SK-N-SH (cell line): Measurements from ENCODE around the gene TRDMT1. TPM values are rescaled to one million over a fixed set of nuclear protein-coding genes. Genes with fewer than 3 reads are reported as not detected.

Source experiments
- CTCF ChIA-PET: fragments of 300-600, 350-600 bp; formaldehyde crosslinking; extraction: SDS; loops from one replicate; lab custom pipeline; 2021; lab: Yijun Ruan, JAX
- POLR2A ChIA-PET: fragments of 350-600 bp; sonication (Branson Sonifier 250); formaldehyde crosslinking; extraction: SDS; loops from one replicate; lab custom pipeline; 2020; ENCODE audit warnings: antibody characterized with exemption, inconsistent platforms; lab: Yijun Ruan, JAX
- DNase-seq: peaks from one replicate; pipeline ENCODE4 v3.0.0; 2012
- H2AFZ ChIP-seq: fragments of 200-600 bp; sonication (generic); 2 replicates; pipeline ENCODE4 v1.8.1; 2016; ENCODE audit warnings: antibody characterized with exemption, mild to moderate bottlenecking, low read depth
- H3F3A ChIP-seq: fragments of 200-600 bp; sonication (generic); replicated peaks from 2 replicates; pipeline ENCODE3; 2016; ENCODE audit warnings: antibody characterized with exemption, mild to moderate bottlenecking; ENCODE audit not compliant: insufficient read depth
- H3K27ac ChIP-seq, 2 experiments: fragments of 200-500 bp in 1 of 2; fragments of 200-600 bp in 1 of 2; sonication (Bioruptor generic) in 1 of 2; sonication (generic), shearing (Covaris generic) in 1 of 2; 2 replicates each; pipeline versions ENCODE4 v1.5.1 to v1.6.1; 2014 to 2016; ENCODE audit warnings: low read depth in 2 of 2, inconsistent platforms in 1 of 2, low read length in 1 of 2, mild to moderate bottlenecking in 1 of 2, mixed read lengths in 1 of 2
- H3K27me3 ChIP-seq: fragments of 200-600 bp; sonication (generic), shearing (Covaris generic); 2 replicates; pipeline ENCODE4 v1.6.1; 2016; ENCODE audit warnings: mixed run types; ENCODE audit not compliant: insufficient read depth
- H3K36me3 ChIP-seq, 2 experiments: fragments of 200-500 bp in 1 of 2; fragments of 200-600 bp in 1 of 2; sonication (Bioruptor generic) in 1 of 2; sonication (generic) in 1 of 2; replicated peaks in 1 of 2; 2 replicates each; pipeline versions ENCODE3 to v1.5.1; 2014 to 2016; ENCODE audit warnings: low read length in 1 of 2, mild to moderate bottlenecking in 1 of 2; ENCODE audit not compliant: insufficient read depth in 2 of 2, control insufficient read depth in 1 of 2
- H3K4me1 ChIP-seq, 2 experiments: fragments of 200-500 bp in 1 of 2; fragments of 200-600 bp in 1 of 2; sonication (Bioruptor generic) in 1 of 2; sonication (generic), shearing (Covaris generic) in 1 of 2; 2 replicates each; pipeline versions ENCODE4 v1.5.1 to v1.6.1; 2014 to 2016; ENCODE audit warnings: low read depth in 1 of 2, low read length in 1 of 2, mixed run types in 1 of 2; ENCODE audit not compliant: insufficient read depth in 2 of 2, control insufficient read depth in 1 of 2
- H3K4me2 ChIP-seq: fragments of 200-600 bp; sonication (generic), shearing (Covaris generic); 2 replicates; pipeline ENCODE4 v1.6.1; 2017; ENCODE audit warnings: mixed run types
- H3K4me3 ChIP-seq, 2 experiments: fragments of 200-500 bp in 1 of 2; fragments of 200-600 bp in 1 of 2; sonication (Bioruptor generic) in 1 of 2; sonication (generic), shearing (Covaris generic) in 1 of 2; 2 replicates each; pipeline versions ENCODE4 v1.5.1 to v1.8.1; 2014 to 2016; ENCODE audit warnings: low read depth in 2 of 2, inconsistent platforms in 1 of 2, low read length in 1 of 2, mild to moderate bottlenecking in 1 of 2, mixed read lengths in 1 of 2, moderate library complexity in 1 of 2
- H3K79me2 ChIP-seq: fragments of 200-600 bp; sonication (generic); 2 replicates; pipeline ENCODE4 v1.8.1; 2017; ENCODE audit warnings: mild to moderate bottlenecking; ENCODE audit not compliant: insufficient read depth
- H3K9ac ChIP-seq: fragments of 200-600 bp; sonication (generic); 2 replicates; pipeline ENCODE4 v1.6.1; 2017; ENCODE audit warnings: mixed run types
- H3K9me2 ChIP-seq: fragments of 200-600 bp; sonication (generic); 2 replicates; pipeline ENCODE4 v1.6.1; 2017; ENCODE audit warnings: mixed run types
- H3K9me3 ChIP-seq: fragments of 200-600 bp; sonication (generic); 2 replicates; pipeline ENCODE4 v1.6.1; 2017; ENCODE audit warnings: mixed run types, mild to moderate bottlenecking, moderate library complexity
- H4K20me1 ChIP-seq: fragments of 200-600 bp; sonication (generic); 2 replicates; pipeline ENCODE4 v1.6.1; 2017; ENCODE audit warnings: mild to moderate bottlenecking, mixed run types; ENCODE audit not compliant: insufficient read depth
- CHD2 ChIP-seq: fragments of 150-350 bp; IDR thresholded peaks from 2 replicates; pipeline ENCODE4 v1.6.1; 2018; ENCODE audit warnings: low read length; ENCODE audit not compliant: partially characterized antibody
- ELF1 ChIP-seq: IDR thresholded peaks from 2 replicates; pipeline ENCODE4 v1.4.0; 2012
- EP300 ChIP-seq, 2 experiments: IDR thresholded peaks; 2 replicates each; pipeline versions ENCODE4 v1.4.0 to v1.6.1; 2012; ENCODE audit warnings: borderline replicate concordance in 1 of 2, low read depth in 1 of 2, low read length in 1 of 2
- EZH2phosphoT487 ChIP-seq: fragments of 200-600 bp; sonication (generic); IDR thresholded peaks from 2 replicates; pipeline ENCODE4 v1.6.1; 2017; ENCODE audit warnings: low read depth, mixed run types, mild to moderate bottlenecking, antibody characterized with exemption, moderate library complexity, borderline replicate concordance
- FOSL2 ChIP-seq: IDR thresholded peaks from 2 replicates; pipeline ENCODE4 v1.4.0; 2012; ENCODE audit warnings: low read depth, mild to moderate bottlenecking, moderate library complexity, borderline replicate concordance
- FOXJ3 ChIP-seq: sonication (generic); formaldehyde crosslinking; IDR thresholded peaks from 2 replicates; pipeline ENCODE4 v1.5.1; 2020; ENCODE audit warnings: mild to moderate bottlenecking, missing genetic modification reagents
- GABPA ChIP-seq: IDR thresholded peaks from 2 replicates; pipeline ENCODE4 v1.4.0; 2012; ENCODE audit warnings: low read depth, mild to moderate bottlenecking
- GATA2 ChIP-seq: sonication (generic); formaldehyde crosslinking; IDR thresholded peaks from 2 replicates; pipeline ENCODE4 v1.5.0; 2020; ENCODE audit warnings: mild to moderate bottlenecking, missing genetic modification reagents
- JUND ChIP-seq: IDR thresholded peaks from 2 replicates; pipeline ENCODE4 v1.4.0; 2012
- MEF2A ChIP-seq: IDR thresholded peaks from 2 replicates; pipeline ENCODE4 v1.4.0; 2012; ENCODE audit warnings: low read depth, borderline replicate concordance
- NFIC ChIP-seq: IDR thresholded peaks from 2 replicates; pipeline ENCODE4 v1.4.0; 2012; ENCODE audit warnings: borderline replicate concordance
- NRF1 ChIP-seq: IDR thresholded peaks from 2 replicates; pipeline ENCODE4 v1.6.1; 2012; ENCODE audit warnings: low read depth, mild to moderate bottlenecking, low read length
- POLR2AphosphoS5 ChIP-seq: IDR thresholded peaks from 2 replicates; pipeline ENCODE4 v1.6.1; 2012; ENCODE audit warnings: low read depth, low read length
- RCOR1 ChIP-seq: fragments of 150-350 bp; IDR thresholded peaks from 2 replicates; pipeline ENCODE4 v1.6.1; 2017; ENCODE audit warnings: antibody characterized with exemption, low read length
- RFX5 ChIP-seq: IDR thresholded peaks from 2 replicates; pipeline ENCODE4 v1.6.1; 2012; ENCODE audit warnings: mild to moderate bottlenecking, improper control_type of control experiment, low read length
- RXRA ChIP-seq: IDR thresholded peaks from 2 replicates; pipeline ENCODE4 v1.4.0; 2012; ENCODE audit warnings: low read depth, mild to moderate bottlenecking, borderline replicate concordance
- SMC3 ChIP-seq: IDR thresholded peaks from 2 replicates; pipeline ENCODE4 v1.6.1; 2012; ENCODE audit warnings: low read depth, low read length, improper control_type of control experiment
- TAF1 ChIP-seq: IDR thresholded peaks from 2 replicates; pipeline ENCODE4 v1.6.1; 2012; ENCODE audit warnings: low read depth, mild to moderate bottlenecking, low read length, moderate library complexity, borderline replicate concordance
- TCF12 ChIP-seq: IDR thresholded peaks from 2 replicates; pipeline ENCODE4 v1.4.0; 2012
- TEAD4 ChIP-seq: IDR thresholded peaks from 2 replicates; pipeline ENCODE4 v1.4.0; 2012; ENCODE audit warnings: mild to moderate bottlenecking, borderline replicate concordance; ENCODE audit not compliant: insufficient read depth
- WGBS: methylation state at CpG from one replicate; pipeline ENCODE4 v1.1.6; 2017; ENCODE audit warnings: low lambda C conversion rate; 5-methylcytosine and 5-hydroxymethylcytosine counted together
- polyA plus RNA-seq, 3 experiments: library from polyadenylated mRNA; depleted of rRNA; stranded (reverse); fragments of >200 nt; gene quantifications; 2 replicates each; pipeline ENCODE4 v1.2.3, GENCODE V29; 2012
- TF ChIP-seq, protein P1 (sequence below): IDR thresholded peaks from 2 replicates; pipeline ENCODE4 v1.6.1; 2012; ENCODE audit warnings: mild to moderate bottlenecking, low read depth, low read length, moderate library complexity
- TF ChIP-seq, protein P2 (sequence below): IDR thresholded peaks from 2 replicates; pipeline ENCODE4 v1.4.0; 2012; ENCODE audit warnings: low read depth, borderline replicate concordance
- TF ChIP-seq, protein P3 (sequence below): IDR thresholded peaks from 2 replicates; pipeline ENCODE4 v1.4.0; 2012; ENCODE audit warnings: low read depth
- TF ChIP-seq, protein P4 (sequence below): fragments of 150-350 bp; IDR thresholded peaks from 2 replicates; pipeline ENCODE4 v1.6.1; 2016; ENCODE audit warnings: mild to moderate bottlenecking, low read depth, low read length
- TF ChIP-seq, protein P5 (sequence below): IDR thresholded peaks from 2 replicates; pipeline ENCODE4; 2012

TRDMT1 gene
- polyA plus RNA-seq, 1 of the 3 experiments (the other 2 are of a cell fraction) = 3.1 TPM

DNA sequence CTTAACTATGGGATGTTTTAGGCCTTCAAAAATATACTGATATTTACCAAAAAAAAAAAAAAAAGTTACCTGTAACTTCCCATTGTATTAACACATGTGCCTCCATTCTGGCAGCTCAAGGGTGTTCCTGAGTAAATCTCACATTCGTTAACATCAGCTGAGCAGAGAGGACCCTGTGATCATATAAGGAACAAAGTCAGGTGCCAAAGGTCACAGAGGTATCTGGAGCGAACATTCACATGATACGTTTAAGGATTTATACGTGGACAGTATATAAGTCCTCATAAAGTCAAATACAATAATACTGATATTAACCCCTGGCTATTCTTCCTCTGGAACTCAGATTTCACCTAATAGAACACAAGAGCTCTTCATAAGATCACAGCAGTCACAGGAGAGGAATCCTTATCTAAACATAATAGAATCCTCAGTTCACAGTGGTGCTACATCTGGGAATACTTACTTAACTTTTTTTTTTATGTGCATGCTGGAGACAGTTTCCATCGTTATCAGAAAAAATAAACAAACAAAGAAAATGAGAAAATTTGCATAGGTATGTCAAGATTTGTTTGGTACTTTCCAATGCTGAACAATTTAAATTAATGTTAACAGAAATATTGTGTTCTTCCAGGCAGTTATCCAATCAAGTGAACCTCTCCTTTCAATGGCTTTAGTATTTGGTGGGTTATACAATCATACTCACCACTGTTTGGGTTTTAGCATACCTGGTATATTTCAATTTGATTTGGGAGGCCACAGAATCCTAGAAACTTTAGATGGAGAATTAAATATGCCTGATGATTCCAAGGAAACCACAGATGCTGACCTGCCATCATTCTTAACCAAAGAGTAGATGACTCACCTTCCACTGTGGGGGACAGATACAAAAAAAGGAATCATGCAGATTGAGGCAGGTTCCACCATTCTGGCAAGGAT, 78.5 kb downstream of the TRDMT1 start:
- Histone ChIP-seq H3K27ac (peak overlapping the region in 1 of 2 experiments; percentile 92; a peak in 2 of 4 replicates), H3K27me3 (no peaks in the 10 kb centered on the region), H3K79me2 (no peaks in the 10 kb centered on the region), H3K4me1 (peaks cover 0 to 13% of the 10 kb centered on the region in 2 experiments; a peak in 2 of 4 replicates), H3K9me2 (no peaks in the 10 kb centered on the region), H3K4me3 (0 out of 4 replicates have a peak overlapping the region, but pooled peaks of 1 of the 2 experiments have one; percentile 6), H3K9me3 (no peaks in the 10 kb centered on the region), H3K9ac (peak overlapping the region; percentile 52; the same call in 1 of the 2 replicates), H3F3A (peaks cover 26% of the 10 kb centered on the region), H3K4me2 (peak overlapping the region; percentile 23; the same call in 1 of the 2 replicates), H3K36me3 (no peaks in the 10 kb centered on the region), H2AFZ (no peak overlapping the region), H4K20me1 (no peaks in the 10 kb centered on the region)
- POLR2A ChIA-PET = no interaction called here
- WGBS = 83% methylated on average over 5 of the region's 5 CpGs
- DNase-seq = no peak
- CTCF ChIA-PET = interaction anchor here (1.4 kb wide), 1 partner anchor 9 kb away, joined by 4 read pairs; no protein-coding TSS in a partner anchor
- TF ChIP-seq NRF1 (no peak), MEF2A (peak; percentile 21; the same call in 1 of the 2 replicates), RXRA (0 out of 2 replicates have a peak, but pooled peaks have one; percentile 6), FOXJ3 (CRISPR knock-in tag) (no peak), TAF1 (no peak), FOSL2 (peak; percentile 90), RFX5 (no peak), SMC3 (no peak), EZH2phosphoT487 (no peak), TCF12 (peak; percentile 90), TEAD4 (peak; percentile 52; the same call in 1 of the 2 replicates), ELF1 (no peak), RCOR1 (no peak), NFIC (peak; percentile 65; the same call in 1 of the 2 replicates), GABPA (no peak), JUND (peak; percentile 91), GATA2 (CRISPR knock-in tag) (no peak), POLR2AphosphoS5 (peak; percentile 43; the same call in 1 of the 2 replicates), CHD2 (no peak), EP300 (IDR thresholded peaks at IDR 0.05; ENCODE audit: borderline replicate concordance in 1 of 2, low read depth in 1 of 2, low read length in 1 of 2) (peak in 1 of 2 experiments; percentile 75; a peak in 1 of 4 replicates)
- TF ChIP-seq, protein P1, sequence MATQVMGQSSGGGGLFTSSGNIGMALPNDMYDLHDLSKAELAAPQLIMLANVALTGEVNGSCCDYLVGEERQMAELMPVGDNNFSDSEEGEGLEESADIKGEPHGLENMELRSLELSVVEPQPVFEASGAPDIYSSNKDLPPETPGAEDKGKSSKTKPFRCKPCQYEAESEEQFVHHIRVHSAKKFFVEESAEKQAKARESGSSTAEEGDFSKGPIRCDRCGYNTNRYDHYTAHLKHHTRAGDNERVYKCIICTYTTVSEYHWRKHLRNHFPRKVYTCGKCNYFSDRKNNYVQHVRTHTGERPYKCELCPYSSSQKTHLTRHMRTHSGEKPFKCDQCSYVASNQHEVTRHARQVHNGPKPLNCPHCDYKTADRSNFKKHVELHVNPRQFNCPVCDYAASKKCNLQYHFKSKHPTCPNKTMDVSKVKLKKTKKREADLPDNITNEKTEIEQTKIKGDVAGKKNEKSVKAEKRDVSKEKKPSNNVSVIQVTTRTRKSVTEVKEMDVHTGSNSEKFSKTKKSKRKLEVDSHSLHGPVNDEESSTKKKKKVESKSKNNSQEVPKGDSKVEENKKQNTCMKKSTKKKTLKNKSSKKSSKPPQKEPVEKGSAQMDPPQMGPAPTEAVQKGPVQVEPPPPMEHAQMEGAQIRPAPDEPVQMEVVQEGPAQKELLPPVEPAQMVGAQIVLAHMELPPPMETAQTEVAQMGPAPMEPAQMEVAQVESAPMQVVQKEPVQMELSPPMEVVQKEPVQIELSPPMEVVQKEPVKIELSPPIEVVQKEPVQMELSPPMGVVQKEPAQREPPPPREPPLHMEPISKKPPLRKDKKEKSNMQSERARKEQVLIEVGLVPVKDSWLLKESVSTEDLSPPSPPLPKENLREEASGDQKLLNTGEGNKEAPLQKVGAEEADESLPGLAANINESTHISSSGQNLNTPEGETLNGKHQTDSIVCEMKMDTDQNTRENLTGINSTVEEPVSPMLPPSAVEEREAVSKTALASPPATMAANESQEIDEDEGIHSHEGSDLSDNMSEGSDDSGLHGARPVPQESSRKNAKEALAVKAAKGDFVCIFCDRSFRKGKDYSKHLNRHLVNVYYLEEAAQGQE = no peak
- TF ChIP-seq, protein P2, sequence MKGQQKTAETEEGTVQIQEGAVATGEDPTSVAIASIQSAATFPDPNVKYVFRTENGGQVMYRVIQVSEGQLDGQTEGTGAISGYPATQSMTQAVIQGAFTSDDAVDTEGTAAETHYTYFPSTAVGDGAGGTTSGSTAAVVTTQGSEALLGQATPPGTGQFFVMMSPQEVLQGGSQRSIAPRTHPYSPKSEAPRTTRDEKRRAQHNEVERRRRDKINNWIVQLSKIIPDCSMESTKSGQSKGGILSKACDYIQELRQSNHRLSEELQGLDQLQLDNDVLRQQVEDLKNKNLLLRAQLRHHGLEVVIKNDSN = no peak
- TF ChIP-seq, protein P3, sequence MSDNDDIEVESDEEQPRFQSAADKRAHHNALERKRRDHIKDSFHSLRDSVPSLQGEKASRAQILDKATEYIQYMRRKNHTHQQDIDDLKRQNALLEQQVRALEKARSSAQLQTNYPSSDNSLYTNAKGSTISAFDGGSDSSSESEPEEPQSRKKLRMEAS = no peak; the same call in 1 of the 2 replicates
- TF ChIP-seq, protein P4, sequence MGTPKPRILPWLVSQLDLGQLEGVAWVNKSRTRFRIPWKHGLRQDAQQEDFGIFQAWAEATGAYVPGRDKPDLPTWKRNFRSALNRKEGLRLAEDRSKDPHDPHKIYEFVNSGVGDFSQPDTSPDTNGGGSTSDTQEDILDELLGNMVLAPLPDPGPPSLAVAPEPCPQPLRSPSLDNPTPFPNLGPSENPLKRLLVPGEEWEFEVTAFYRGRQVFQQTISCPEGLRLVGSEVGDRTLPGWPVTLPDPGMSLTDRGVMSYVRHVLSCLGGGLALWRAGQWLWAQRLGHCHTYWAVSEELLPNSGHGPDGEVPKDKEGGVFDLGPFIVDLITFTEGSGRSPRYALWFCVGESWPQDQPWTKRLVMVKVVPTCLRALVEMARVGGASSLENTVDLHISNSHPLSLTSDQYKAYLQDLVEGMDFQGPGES = no peak
- TF ChIP-seq, protein P5, sequence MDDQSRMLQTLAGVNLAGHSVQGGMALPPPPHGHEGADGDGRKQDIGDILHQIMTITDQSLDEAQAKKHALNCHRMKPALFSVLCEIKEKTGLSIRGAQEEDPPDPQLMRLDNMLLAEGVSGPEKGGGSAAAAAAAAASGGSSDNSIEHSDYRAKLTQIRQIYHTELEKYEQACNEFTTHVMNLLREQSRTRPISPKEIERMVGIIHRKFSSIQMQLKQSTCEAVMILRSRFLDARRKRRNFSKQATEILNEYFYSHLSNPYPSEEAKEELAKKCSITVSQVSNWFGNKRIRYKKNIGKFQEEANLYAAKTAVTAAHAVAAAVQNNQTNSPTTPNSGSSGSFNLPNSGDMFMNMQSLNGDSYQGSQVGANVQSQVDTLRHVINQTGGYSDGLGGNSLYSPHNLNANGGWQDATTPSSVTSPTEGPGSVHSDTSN = peak; percentile 90
